Effector memory CD8-positive, alpha-beta T cell (primary cell): ENCODE results near the gene SPON1.
"Not testable (repeated sequence)": the region's sequence is repeated elsewhere in the genome, so short reads cannot be mapped to it uniquely, and the experiment has no call there.

Source experiments
- ATAC-seq: fragments of 150-1000 bp; cut with Tn5 transposase; replicated peaks from 2 replicates; pipeline ENCODE4 v1.10.0; 2021; ENCODE audit warnings: mild to moderate bottlenecking, moderate library complexity
- DNase-seq, 3 experiments: peaks; one replicate each; pipeline ENCODE4 v3.0.0; 2021
- H3K27ac Mint-ChIP-seq, 2 donors: one replicate each; pipeline ENCODE4 v1.8.0; 2022; ENCODE audit warnings: mild to moderate bottlenecking in 2 of 2, mixed read lengths in 2 of 2, moderate library complexity in 2 of 2
- H3K27me3 Mint-ChIP-seq, 2 donors: one replicate each; pipeline ENCODE4 v1.8.0; 2022; ENCODE audit warnings: mixed read lengths in 2 of 2
- H3K36me3 Mint-ChIP-seq: one replicate; pipeline ENCODE4 v1.8.0; 2022; ENCODE audit warnings: mild to moderate bottlenecking, moderate library complexity, mixed read lengths; ENCODE audit not compliant: insufficient read depth
- H3K4me1 Mint-ChIP-seq, 2 donors: one replicate each; pipeline ENCODE4 v1.8.0; 2022; ENCODE audit warnings: low read depth in 2 of 2, mixed read lengths in 2 of 2
- H3K4me3 Mint-ChIP-seq, 2 donors: one replicate each; pipeline ENCODE4 v1.8.0; 2022; ENCODE audit warnings: mild to moderate bottlenecking in 2 of 2, mixed read lengths in 2 of 2, moderate library complexity in 2 of 2
- H3K9me3 Mint-ChIP-seq, 2 donors: one replicate each; pipeline ENCODE4 v1.8.0; 2022; ENCODE audit warnings: mixed read lengths in 2 of 2

Gene SPON1

GRCh38 chr11:13970986-13971385 is 8.5 kb downstream of the SPON1 start:
- Mint-ChIP-seq H3K9me3 (no peaks in the 10 kb centered on the region), H3K27ac (no peak overlapping the region), H3K4me3 (no peak overlapping the region), H3K27me3 (peaks cover 18 to 31% of the 10 kb centered on the region in 2 donors), H3K36me3 (no peaks in the 10 kb centered on the region), H3K4me1 (peaks cover 0 to 4% of the 10 kb centered on the region in 2 donors)
- DNase-seq (no peak), ATAC-seq (no peak)

GRCh38 chr11:13972043-13972910 is 9.8 kb downstream of the SPON1 start:
- ATAC-seq, result no peak
- Mint-ChIP-seq H3K27me3 (peaks cover 6 to 18% of the 10 kb centered on the region in 2 donors), H3K36me3 (no peaks in the 10 kb centered on the region), H3K9me3 (no peaks in the 10 kb centered on the region), H3K27ac (no peak overlapping the region), H3K4me3 (no peak overlapping the region), H3K4me1 (peaks cover 0 to 4% of the 10 kb centered on the region in 2 donors)
- DNase-seq, result no peak

DNA sequence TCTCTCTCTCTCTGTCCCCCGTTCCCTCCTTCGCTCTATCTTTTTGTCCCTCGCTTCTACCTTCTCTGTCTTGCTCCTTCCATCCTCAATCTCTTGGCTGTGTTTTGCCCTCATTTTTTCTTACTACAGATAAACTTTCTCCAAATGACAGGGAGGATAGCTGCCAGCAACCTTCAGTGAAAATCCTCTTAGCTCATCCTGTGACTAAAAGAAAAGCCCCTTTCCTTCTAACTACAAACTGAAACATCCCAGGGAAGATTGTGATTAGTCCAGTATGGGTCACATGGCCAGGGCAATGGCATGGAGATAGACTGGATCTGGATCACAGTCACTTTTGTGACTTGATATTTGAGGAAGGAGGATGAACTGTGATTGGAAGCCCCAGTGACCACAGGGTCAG is 10.4 kb downstream of the SPON1 start:
- Mint-ChIP-seq H3K27ac (no peak overlapping the region), H3K27me3 (peaks cover 8 to 17% of the 10 kb centered on the region in 2 donors), H3K36me3 (no peaks in the 10 kb centered on the region), H3K4me1 (peaks cover 0 to 4% of the 10 kb centered on the region in 2 donors), H3K4me3 (no peak overlapping the region), H3K9me3 (no peaks in the 10 kb centered on the region)
- DNase-seq (no peak), ATAC-seq (no peak)

GRCh38 chr11:13974631-13975030 is 12.1 kb downstream of the SPON1 start:
- Mint-ChIP-seq H3K27ac (no peak overlapping the region), H3K4me1 (peaks cover 0 to 4% of the 10 kb centered on the region in 2 donors)

GRCh38 chr11:13983081-13983751 is 20.7 kb downstream of the SPON1 start:
- no peak for ATAC-seq

More at GRCh38 chr11:13974631-13975030, 12.1 kb downstream of the SPON1 start:
- DNase-seq, result no peak
- Mint-ChIP-seq H3K9me3 (no peaks in the 10 kb centered on the region), H3K36me3 (peaks cover 2% of the 10 kb centered on the region), H3K27me3 (peaks cover 10 to 20% of the 10 kb centered on the region in 2 donors), H3K4me3 (no peak overlapping the region)
- ATAC-seq, result no peak

DNA sequence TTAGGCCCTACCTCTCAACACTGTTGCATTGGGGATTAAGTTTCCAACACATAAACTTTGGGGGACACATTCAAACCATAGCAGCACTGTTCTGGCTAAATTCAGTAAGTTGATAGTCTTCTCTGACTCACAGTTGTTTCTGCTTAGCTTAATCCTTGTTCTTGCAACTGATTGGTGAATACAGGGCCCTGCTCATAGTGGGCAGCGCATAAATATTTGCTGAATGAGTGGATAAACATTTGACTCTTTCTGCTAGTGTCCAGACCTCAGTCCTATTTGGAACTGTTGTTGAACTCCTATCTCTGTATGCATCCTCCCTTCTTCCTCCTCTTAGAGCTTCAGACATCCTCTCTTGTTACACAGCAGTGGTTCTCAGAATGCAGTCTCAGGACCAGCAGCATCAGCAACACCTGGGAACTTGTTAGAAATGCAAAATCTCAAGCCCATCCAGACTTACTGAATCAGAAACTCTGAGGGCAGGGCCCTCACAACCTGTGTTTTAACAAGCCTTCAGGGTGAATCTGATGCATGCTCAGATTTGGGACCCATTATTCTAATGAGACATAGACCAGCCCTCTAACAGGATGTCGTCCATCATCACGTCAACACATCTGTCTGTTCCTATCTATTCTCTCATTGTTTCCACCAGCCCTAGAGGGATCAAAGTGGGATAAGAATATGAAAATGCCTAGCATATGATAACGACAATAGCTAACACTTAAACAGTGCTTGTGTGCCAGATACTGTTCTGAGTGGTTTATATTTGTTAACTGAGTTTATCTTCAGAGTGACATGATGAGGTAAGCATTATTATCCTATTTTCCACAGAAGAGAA is 22.3 kb downstream of the SPON1 start:
- no peaks in the 10 kb centered on the region for H3K9me3 Mint-ChIP-seq
- DNase-seq, result no peak
- ATAC-seq, result no peak
- H3K27ac Mint-ChIP-seq, result no peak overlapping the region
- peaks cover 13 to 17% of the 10 kb centered on the region in 2 donors for H3K27me3 Mint-ChIP-seq
- no peaks in the 10 kb centered on the region for H3K36me3 Mint-ChIP-seq
- H3K4me1 Mint-ChIP-seq, result no peaks in the 10 kb centered on the region
- H3K4me3 Mint-ChIP-seq, result no peak overlapping the region

More at GRCh38 chr11:13983081-13983751, 20.7 kb downstream of the SPON1 start:
- Mint-ChIP-seq H3K4me3 (no peak overlapping the region), H3K27me3 (peaks cover 8 to 21% of the 10 kb centered on the region in 2 donors), H3K36me3 (peaks cover 2% of the 10 kb centered on the region), H3K9me3 (no peaks in the 10 kb centered on the region), H3K4me1 (no peaks in the 10 kb centered on the region), H3K27ac (no peak overlapping the region)
- DNase-seq, result no peak

DNA sequence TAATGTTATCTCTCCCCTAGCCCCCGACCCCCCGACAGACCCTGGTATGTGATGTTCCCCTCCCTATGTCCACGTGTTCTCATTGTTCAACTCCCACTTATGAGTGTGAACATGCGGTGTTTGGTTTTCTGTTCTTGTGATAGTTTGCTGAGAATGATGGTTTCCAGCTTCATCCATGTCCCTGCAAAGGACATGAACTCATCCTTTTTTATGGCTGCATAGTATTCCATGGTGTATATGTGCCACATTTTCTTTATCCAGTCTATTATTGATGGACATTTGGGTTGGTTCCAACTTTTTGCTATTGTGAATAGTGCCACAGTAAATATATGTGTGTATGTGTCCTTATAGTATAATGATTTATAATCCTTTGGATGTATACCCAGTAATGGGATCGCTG is 24.2 kb downstream of the SPON1 start:
- peaks cover 21 to 33% of the 10 kb centered on the region in 2 donors for H3K27me3 Mint-ChIP-seq
- DNase-seq, H3K4me3 Mint-ChIP-seq, H3K27ac Mint-ChIP-seq, ATAC-seq, H3K4me1 Mint-ChIP-seq, H3K36me3 Mint-ChIP-seq, H3K9me3 Mint-ChIP-seq: not testable (repeated sequence)

- H3K27me3 Mint-ChIP-seq, result peaks cover 38 to 58% of the 10 kb centered on the region in 2 donors
- DNase-seq, ATAC-seq, H3K9me3 Mint-ChIP-seq, H3K4me1 Mint-ChIP-seq, H3K27ac Mint-ChIP-seq, H3K4me3 Mint-ChIP-seq, H3K36me3 Mint-ChIP-seq: not testable (repeated sequence)
These were observed 29.8 kb downstream of the SPON1 start for GRCh38 chr11:13992158-13992856.

GRCh38 chr11:13993096-13993765 is 30.7 kb downstream of the SPON1 start:
- ATAC-seq (no peak), DNase-seq (no peak)

DNA sequence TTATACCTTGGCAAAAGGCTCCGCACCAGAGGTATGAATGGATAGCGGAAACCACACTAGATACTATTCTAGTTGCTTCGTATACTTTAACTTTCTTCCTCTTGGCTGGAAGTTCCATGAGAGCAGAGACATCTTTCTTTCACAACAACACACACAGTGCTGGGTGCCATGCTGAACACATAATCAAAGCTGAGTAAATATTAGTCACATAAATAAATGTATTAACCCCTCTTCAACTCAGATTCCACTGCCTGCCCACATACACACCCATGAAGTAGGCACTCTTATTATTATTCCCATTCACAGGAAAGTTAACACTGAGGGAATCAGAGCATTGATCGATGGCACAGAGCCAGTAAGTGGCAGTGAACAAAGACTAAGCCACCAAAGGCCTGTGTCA is 35.4 kb downstream of the SPON1 start:
- H3K36me3 Mint-ChIP-seq, result no peaks in the 10 kb centered on the region
- H3K27me3 Mint-ChIP-seq, result peaks cover 30 to 41% of the 10 kb centered on the region in 2 donors
- no peak overlapping the region for H3K4me3 Mint-ChIP-seq
- no peaks in the 10 kb centered on the region for H3K4me1 Mint-ChIP-seq
- ATAC-seq (no peak), DNase-seq (no peak)
- H3K27ac Mint-ChIP-seq, result no peak overlapping the region
- H3K9me3 Mint-ChIP-seq, result peaks cover 5 to 7% of the 10 kb centered on the region in 2 donors

More at GRCh38 chr11:13993096-13993765, 30.7 kb downstream of the SPON1 start:
- no peaks in the 10 kb centered on the region for H3K36me3 Mint-ChIP-seq
- H3K9me3 Mint-ChIP-seq, result no peaks in the 10 kb centered on the region
- peaks cover 38 to 50% of the 10 kb centered on the region in 2 donors for H3K27me3 Mint-ChIP-seq
- no peak overlapping the region for H3K4me3 Mint-ChIP-seq
- no peaks in the 10 kb centered on the region for H3K4me1 Mint-ChIP-seq
- H3K27ac Mint-ChIP-seq, result no peak overlapping the region

- H3K9me3 Mint-ChIP-seq, result peaks cover 5 to 7% of the 10 kb centered on the region in 2 donors
- H3K36me3 Mint-ChIP-seq, result no peaks in the 10 kb centered on the region
- DNase-seq (no peak), ATAC-seq (no peak)
- H3K27ac Mint-ChIP-seq, result no peak overlapping the region
- no peaks in the 10 kb centered on the region for H3K4me1 Mint-ChIP-seq
- H3K27me3 Mint-ChIP-seq, result peaks cover 17 to 28% of the 10 kb centered on the region in 2 donors
- no peak overlapping the region for H3K4me3 Mint-ChIP-seq
These were observed 37.2 kb downstream of the SPON1 start for GRCh38 chr11:13999704-14000103.

- Mint-ChIP-seq H3K27ac (no peak overlapping the region), H3K4me1 (no peaks in the 10 kb centered on the region), H3K27me3 (peaks cover 20 to 32% of the 10 kb centered on the region in 2 donors), H3K9me3 (peaks cover 5 to 7% of the 10 kb centered on the region in 2 donors), H3K4me3 (no peak overlapping the region), H3K36me3 (no peaks in the 10 kb centered on the region)
- DNase-seq, result no peak
- ATAC-seq, result no peak
These were observed 39.1 kb downstream of the SPON1 start for GRCh38 chr11:14001597-14001996.
